Liver (tissue), 9 donors: ENCODE data around the gene TLCD4. TPM values are rescaled to one million over a fixed set of nuclear protein-coding genes. Genes with fewer than 3 reads are reported as not detected.

Source experiments
- DNase-seq: peaks from one replicate; pipeline ENCODE4 v3.0.0-alpha.2; 2017; ENCODE audit warnings: low spot score
- H3K27ac ChIP-seq, 2 donors: one replicate each; pipeline ENCODE4 v1.7.0; 2013; ENCODE audit warnings: inconsistent platforms in 2 of 2, low read length in 2 of 2, control low read depth in 1 of 2, low read depth in 1 of 2, mild to moderate bottlenecking in 1 of 2
- H3K27me3 ChIP-seq, 4 donors: one replicate each; pipeline versions ENCODE4 v1.6.1 to v1.7.0; 2013; ENCODE audit warnings: low read length in 3 of 4, inconsistent platforms in 1 of 4, mild to moderate bottlenecking in 1 of 4, moderate library complexity in 1 of 4; ENCODE audit not compliant: control insufficient read depth in 4 of 4, insufficient read depth in 4 of 4
- H3K36me3 ChIP-seq, 4 donors: one replicate each; pipeline versions ENCODE4 v1.6.1 to v1.7.0; 2013; ENCODE audit warnings: low read length in 3 of 4, mild to moderate bottlenecking in 3 of 4, low read depth in 1 of 4, moderate library complexity in 1 of 4; ENCODE audit not compliant: control insufficient read depth in 4 of 4, insufficient read depth in 3 of 4
- H3K4me1 ChIP-seq, 4 donors: one replicate each; pipeline versions ENCODE4 v1.6.1 to v1.7.0; 2013; ENCODE audit warnings: low read length in 3 of 4, mild to moderate bottlenecking in 3 of 4, moderate library complexity in 1 of 4; ENCODE audit not compliant: control insufficient read depth in 4 of 4, insufficient read depth in 4 of 4
- H3K4me3 ChIP-seq, 3 donors: one replicate each; pipeline versions ENCODE4 v1.6.1 to v1.7.0; 2013; ENCODE audit warnings: low read length in 3 of 3, control low read depth in 1 of 3, low read depth in 1 of 3, mild to moderate bottlenecking in 1 of 3
- H3K9ac ChIP-seq, 2 donors: one replicate each; pipeline ENCODE4 v1.7.0; 2013; ENCODE audit warnings: low read length in 2 of 2, mild to moderate bottlenecking in 2 of 2, moderate library complexity in 2 of 2, control low read depth in 1 of 2, low read depth in 1 of 2
- H3K9me3 ChIP-seq, 4 donors: one replicate each; pipeline versions ENCODE4 v1.6.1 to v1.7.0; 2013; ENCODE audit warnings: low read length in 3 of 4; ENCODE audit not compliant: control insufficient read depth in 4 of 4
- EGR1 ChIP-seq, 2 donors: IDR thresholded peaks; 2 replicates each; pipeline ENCODE4 v1.6.1; 2016 to 2018; ENCODE audit warnings: antibody characterized with exemption in 2 of 2, low read depth in 2 of 2
- FOXA1 ChIP-seq: IDR thresholded peaks from 2 replicates; pipeline ENCODE4 v1.6.1; 2016; ENCODE audit warnings: antibody characterized with exemption
- FOXA2 ChIP-seq: IDR thresholded peaks from 2 replicates; pipeline ENCODE4 v1.6.1; 2016; ENCODE audit warnings: antibody characterized with exemption
- GABPA ChIP-seq, 2 donors: IDR thresholded peaks in 1 of 2; conservative IDR thresholded peaks in 1 of 2; 2 replicates each; pipeline ENCODE4 v1.6.1; 2016; ENCODE audit warnings: antibody characterized with exemption in 2 of 2, mild to moderate bottlenecking in 1 of 2, moderate library complexity in 1 of 2
- HNF4A ChIP-seq, 2 donors: conservative IDR thresholded peaks; 2 replicates each; pipeline ENCODE4 v1.6.1; 2016; ENCODE audit warnings: antibody characterized with exemption in 2 of 2, mild to moderate bottlenecking in 2 of 2
- HNF4G ChIP-seq: IDR thresholded peaks from 2 replicates; pipeline ENCODE4 v1.6.1; 2016; ENCODE audit warnings: antibody characterized with exemption
- JUND ChIP-seq, 2 donors: IDR thresholded peaks; 2 replicates each; pipeline ENCODE4 v1.6.1; 2016; ENCODE audit warnings: antibody characterized with exemption in 2 of 2
- NR2F2 ChIP-seq: IDR thresholded peaks from 2 replicates; pipeline ENCODE4 v1.6.1; 2016; ENCODE audit warnings: antibody characterized with exemption
- RAD21 ChIP-seq, 2 donors: IDR thresholded peaks; 2 replicates each; pipeline ENCODE4 v1.6.1; 2016; ENCODE audit warnings: antibody characterized with exemption in 2 of 2, mild to moderate bottlenecking in 2 of 2
- RXRA ChIP-seq, 2 donors: IDR thresholded peaks; 2 replicates each; pipeline ENCODE4 v1.6.1; 2017 to 2018; ENCODE audit warnings: antibody characterized with exemption in 2 of 2, mild to moderate bottlenecking in 1 of 2
- SP1 ChIP-seq: IDR thresholded peaks from 2 replicates; pipeline ENCODE4 v1.6.1; 2018; ENCODE audit warnings: antibody characterized with exemption, mild to moderate bottlenecking
- TAF1 ChIP-seq: conservative IDR thresholded peaks from 2 replicates; pipeline ENCODE4 v1.6.1; 2016; ENCODE audit warnings: antibody characterized with exemption, mild to moderate bottlenecking
- YY1 ChIP-seq: IDR thresholded peaks from 2 replicates; pipeline ENCODE4 v1.6.1; 2016; ENCODE audit warnings: antibody characterized with exemption, mild to moderate bottlenecking
- WGBS: extraction: QIAGEN DNeasy Blood & Tissue Kit; methylation state at CpG from one replicate; pipeline ENCODE4 v1.1.7; 2013; 5-methylcytosine and 5-hydroxymethylcytosine counted together
- polyA plus RNA-seq, 2 donors: library from polyadenylated mRNA; stranded (reverse) in 1 of 2; unstranded in 1 of 2; fragments of 200-250 nt in 1 of 2; fragments of >200 nt in 1 of 2; fragmentation: Nextera tagmentation in 1 of 2; extraction: Ambion mirVana in 1 of 2; gene quantifications; one replicate each; pipeline versions ENCODE4 v1.2.1 to v1.2.3, GENCODE V29; 2013 to 2015
- total RNA-seq, 2 donors: library from RNA; depleted of rRNA; stranded (reverse); fragments of >200 nt; gene quantifications; one replicate each; pipeline ENCODE4 v1.2.3, GENCODE V29; 2014
- TF ChIP-seq, protein P1 (sequence below): IDR thresholded peaks from 2 replicates; pipeline ENCODE4 v1.6.1; 2016; ENCODE audit warnings: antibody characterized with exemption, mild to moderate bottlenecking
- TF ChIP-seq, protein P2 (sequence below): IDR thresholded peaks from 2 replicates; pipeline ENCODE4 v1.6.1; 2016; ENCODE audit warnings: antibody characterized with exemption
- TF ChIP-seq, protein P3 (sequence below): IDR thresholded peaks from 2 replicates; pipeline ENCODE4 v1.6.1; 2016; ENCODE audit warnings: antibody characterized with exemption
- TF ChIP-seq, protein P4 (sequence below): IDR thresholded peaks from 2 replicates; pipeline ENCODE4 v1.6.1; 2016; ENCODE audit warnings: antibody characterized with exemption
- TF ChIP-seq, protein P5 (sequence below): fragments of 150-350 bp; IDR thresholded peaks from 2 replicates; pipeline ENCODE4 v1.5.1; 2017; ENCODE audit warnings: improper control_type of control experiment, low read depth, low read length; ENCODE audit not compliant: missing input control
- donor health status: healthy.
- donor health status: healthy.
- donor health status: healthy.
- donor health status: healthy.
- donor health status: healthy.

Gene TLCD4
- total and polyA plus RNA-seq, 4 donors, result 24.9 to 131 (median 85.6) TPM

DNA sequence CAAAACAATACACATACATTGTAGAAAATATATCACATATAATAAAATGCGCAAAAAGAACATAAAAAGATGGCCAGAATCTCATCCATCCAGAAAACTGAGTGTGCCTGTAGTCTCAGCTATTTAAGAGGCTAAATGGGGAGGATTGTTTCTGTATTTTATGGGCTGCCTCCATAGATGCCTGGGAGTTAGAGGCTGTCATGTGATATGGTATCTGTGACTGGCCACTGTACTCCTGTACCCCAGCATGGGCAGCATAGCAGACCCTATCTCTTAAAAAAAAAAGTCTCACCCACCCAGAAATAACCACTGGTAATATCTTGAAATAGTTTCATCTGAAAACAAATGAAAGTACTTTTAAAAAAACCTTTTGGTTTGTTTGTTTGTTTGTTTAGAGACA, 3.5 kb upstream of the TLCD4 start (continued):
- TF ChIP-seq, protein P1, sequence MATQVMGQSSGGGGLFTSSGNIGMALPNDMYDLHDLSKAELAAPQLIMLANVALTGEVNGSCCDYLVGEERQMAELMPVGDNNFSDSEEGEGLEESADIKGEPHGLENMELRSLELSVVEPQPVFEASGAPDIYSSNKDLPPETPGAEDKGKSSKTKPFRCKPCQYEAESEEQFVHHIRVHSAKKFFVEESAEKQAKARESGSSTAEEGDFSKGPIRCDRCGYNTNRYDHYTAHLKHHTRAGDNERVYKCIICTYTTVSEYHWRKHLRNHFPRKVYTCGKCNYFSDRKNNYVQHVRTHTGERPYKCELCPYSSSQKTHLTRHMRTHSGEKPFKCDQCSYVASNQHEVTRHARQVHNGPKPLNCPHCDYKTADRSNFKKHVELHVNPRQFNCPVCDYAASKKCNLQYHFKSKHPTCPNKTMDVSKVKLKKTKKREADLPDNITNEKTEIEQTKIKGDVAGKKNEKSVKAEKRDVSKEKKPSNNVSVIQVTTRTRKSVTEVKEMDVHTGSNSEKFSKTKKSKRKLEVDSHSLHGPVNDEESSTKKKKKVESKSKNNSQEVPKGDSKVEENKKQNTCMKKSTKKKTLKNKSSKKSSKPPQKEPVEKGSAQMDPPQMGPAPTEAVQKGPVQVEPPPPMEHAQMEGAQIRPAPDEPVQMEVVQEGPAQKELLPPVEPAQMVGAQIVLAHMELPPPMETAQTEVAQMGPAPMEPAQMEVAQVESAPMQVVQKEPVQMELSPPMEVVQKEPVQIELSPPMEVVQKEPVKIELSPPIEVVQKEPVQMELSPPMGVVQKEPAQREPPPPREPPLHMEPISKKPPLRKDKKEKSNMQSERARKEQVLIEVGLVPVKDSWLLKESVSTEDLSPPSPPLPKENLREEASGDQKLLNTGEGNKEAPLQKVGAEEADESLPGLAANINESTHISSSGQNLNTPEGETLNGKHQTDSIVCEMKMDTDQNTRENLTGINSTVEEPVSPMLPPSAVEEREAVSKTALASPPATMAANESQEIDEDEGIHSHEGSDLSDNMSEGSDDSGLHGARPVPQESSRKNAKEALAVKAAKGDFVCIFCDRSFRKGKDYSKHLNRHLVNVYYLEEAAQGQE, result no peak
- no peak for TF ChIP-seq GABPA (IDR thresholded peaks at IDR 0.05 in 1 of 2, conservative IDR thresholded peaks at IDR 0.05 in 1 of 2)
- no peak for TF ChIP-seq TAF1
- TF ChIP-seq JUND (IDR thresholded peaks at IDR 0.05), result no peak
- no peak for TF ChIP-seq EGR1 (IDR thresholded peaks at IDR 0.05; ENCODE audit: low read depth in 2 of 2)

DNA sequence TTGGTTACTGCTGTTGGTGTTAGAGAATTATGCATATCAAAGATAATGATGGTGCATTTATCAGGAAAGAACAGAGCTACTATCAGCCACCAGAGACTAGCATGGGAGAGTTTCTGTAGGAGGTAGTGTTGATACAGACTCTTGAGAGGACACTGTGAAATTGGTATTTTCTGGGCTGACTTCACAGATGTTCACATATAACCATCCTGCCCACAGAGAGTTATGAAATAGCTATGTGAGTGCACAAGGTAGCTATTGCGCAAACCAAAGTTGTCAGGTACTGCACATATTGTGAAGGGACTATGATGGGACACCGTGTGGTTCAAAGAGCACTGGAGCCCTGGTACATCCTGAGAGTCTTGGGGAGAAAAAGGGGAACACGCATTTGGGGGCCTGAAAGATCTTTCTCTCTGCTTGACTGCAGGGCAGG, 1.4 kb upstream of the TLCD4 start:
- H3K4me3 ChIP-seq, result no peak overlapping the region
- no peak for TF ChIP-seq TAF1
- peak; percentile 88 to 94 for TF ChIP-seq HNF4A (conservative IDR thresholded peaks at IDR 0.05)
- peak; percentile 60 for TF ChIP-seq HNF4G
- TF ChIP-seq, protein P2, sequence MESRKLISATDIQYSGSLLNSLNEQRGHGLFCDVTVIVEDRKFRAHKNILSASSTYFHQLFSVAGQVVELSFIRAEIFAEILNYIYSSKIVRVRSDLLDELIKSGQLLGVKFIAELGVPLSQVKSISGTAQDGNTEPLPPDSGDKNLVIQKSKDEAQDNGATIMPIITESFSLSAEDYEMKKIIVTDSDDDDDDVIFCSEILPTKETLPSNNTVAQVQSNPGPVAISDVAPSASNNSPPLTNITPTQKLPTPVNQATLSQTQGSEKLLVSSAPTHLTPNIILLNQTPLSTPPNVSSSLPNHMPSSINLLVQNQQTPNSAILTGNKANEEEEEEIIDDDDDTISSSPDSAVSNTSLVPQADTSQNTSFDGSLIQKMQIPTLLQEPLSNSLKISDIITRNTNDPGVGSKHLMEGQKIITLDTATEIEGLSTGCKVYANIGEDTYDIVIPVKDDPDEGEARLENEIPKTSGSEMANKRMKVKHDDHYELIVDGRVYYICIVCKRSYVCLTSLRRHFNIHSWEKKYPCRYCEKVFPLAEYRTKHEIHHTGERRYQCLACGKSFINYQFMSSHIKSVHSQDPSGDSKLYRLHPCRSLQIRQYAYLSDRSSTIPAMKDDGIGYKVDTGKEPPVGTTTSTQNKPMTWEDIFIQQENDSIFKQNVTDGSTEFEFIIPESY, result peak; percentile 88
- peak; percentile 56 to 64 for TF ChIP-seq RAD21 (IDR thresholded peaks at IDR 0.05)
- TF ChIP-seq GABPA (IDR thresholded peaks at IDR 0.05 in 1 of 2, conservative IDR thresholded peaks at IDR 0.05 in 1 of 2), result peak in 1 of 2 donors; percentile 42
- TF ChIP-seq, protein P3, sequence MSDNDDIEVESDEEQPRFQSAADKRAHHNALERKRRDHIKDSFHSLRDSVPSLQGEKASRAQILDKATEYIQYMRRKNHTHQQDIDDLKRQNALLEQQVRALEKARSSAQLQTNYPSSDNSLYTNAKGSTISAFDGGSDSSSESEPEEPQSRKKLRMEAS, result peak; percentile 81
- no peak for TF ChIP-seq NR2F2
- TF ChIP-seq, protein P4, sequence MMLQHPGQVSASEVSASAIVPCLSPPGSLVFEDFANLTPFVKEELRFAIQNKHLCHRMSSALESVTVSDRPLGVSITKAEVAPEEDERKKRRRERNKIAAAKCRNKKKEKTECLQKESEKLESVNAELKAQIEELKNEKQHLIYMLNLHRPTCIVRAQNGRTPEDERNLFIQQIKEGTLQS, result no peak
- TF ChIP-seq FOXA1, result peak; percentile 46
- peak; percentile 87 for TF ChIP-seq SP1
- TF ChIP-seq, protein P1, result peak; percentile 69
- TF ChIP-seq EGR1 (IDR thresholded peaks at IDR 0.05; ENCODE audit: low read depth in 2 of 2), result peak in 1 of 2 donors; percentile 53
- TF ChIP-seq, protein P5, sequence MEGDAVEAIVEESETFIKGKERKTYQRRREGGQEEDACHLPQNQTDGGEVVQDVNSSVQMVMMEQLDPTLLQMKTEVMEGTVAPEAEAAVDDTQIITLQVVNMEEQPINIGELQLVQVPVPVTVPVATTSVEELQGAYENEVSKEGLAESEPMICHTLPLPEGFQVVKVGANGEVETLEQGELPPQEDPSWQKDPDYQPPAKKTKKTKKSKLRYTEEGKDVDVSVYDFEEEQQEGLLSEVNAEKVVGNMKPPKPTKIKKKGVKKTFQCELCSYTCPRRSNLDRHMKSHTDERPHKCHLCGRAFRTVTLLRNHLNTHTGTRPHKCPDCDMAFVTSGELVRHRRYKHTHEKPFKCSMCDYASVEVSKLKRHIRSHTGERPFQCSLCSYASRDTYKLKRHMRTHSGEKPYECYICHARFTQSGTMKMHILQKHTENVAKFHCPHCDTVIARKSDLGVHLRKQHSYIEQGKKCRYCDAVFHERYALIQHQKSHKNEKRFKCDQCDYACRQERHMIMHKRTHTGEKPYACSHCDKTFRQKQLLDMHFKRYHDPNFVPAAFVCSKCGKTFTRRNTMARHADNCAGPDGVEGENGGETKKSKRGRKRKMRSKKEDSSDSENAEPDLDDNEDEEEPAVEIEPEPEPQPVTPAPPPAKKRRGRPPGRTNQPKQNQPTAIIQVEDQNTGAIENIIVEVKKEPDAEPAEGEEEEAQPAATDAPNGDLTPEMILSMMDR, result no peak
- TF ChIP-seq RXRA (IDR thresholded peaks at IDR 0.05), result peak; percentile 84 to 91
- peak; percentile 51 for TF ChIP-seq FOXA2
- peak; percentile 64 for TF ChIP-seq YY1
- TF ChIP-seq JUND (IDR thresholded peaks at IDR 0.05), result peak; percentile 54 to 76
- H3K4me1 ChIP-seq, result peaks cover 3 to 40% (median 35%) of the 10 kb centered on the region in 4 donors
- H3K27me3 ChIP-seq, result no peaks in the 10 kb centered on the region
- H3K36me3 ChIP-seq, result no peaks in the 10 kb centered on the region
- no peak overlapping the region for H3K9ac ChIP-seq
- DNase-seq, result peak; percentile 60
- H3K27ac ChIP-seq, result peak overlapping the region; percentile 86 to 90
- 34% methylated on average over 3 of the region's 3 CpGs for WGBS
- H3K9me3 ChIP-seq, result no peaks in the 10 kb centered on the region
